ENCODE results near the gene CACNA1F.

- TF ChIP-seq SPI1 (IDR thresholded peaks at IDR 0.05; ENCODE audit: low read depth, low read length) (no peak), POLR2A (IDR thresholded peaks at IDR 0.05; ENCODE audit: low read depth, low read length) (no peak), TAF1 (IDR thresholded peaks at IDR 0.05; ENCODE audit: low read depth, low read length) (no peak), POLR2AphosphoS5 (IDR thresholded peaks at IDR 0.05; ENCODE audit: low read depth, low read length) (no peak), POU2F2 (IDR thresholded peaks at IDR 0.05; ENCODE audit: low read depth, low read length) (no peak)
Observed at GRCh38 chrX:49203536-49203935, 29.6 kb downstream of the CACNA1F start.

All from GM12891 (cell line).